IMR-90 (cell line): ENCODE results near the gene PRKCH.

Experiments
- BHLHE40 ChIP-seq: fragments of 150-350 bp; IDR thresholded peaks from 2 replicates; pipeline ENCODE4 v1.6.1; 2016; ENCODE audit warnings: mild to moderate bottlenecking, low read depth, low read length
- CEBPB ChIP-seq: IDR thresholded peaks from 2 replicates; pipeline ENCODE4 v1.6.1; 2012; ENCODE audit warnings: low read depth, low read length, improper control_type of control experiment
- CHD1 ChIP-seq: IDR thresholded peaks from 2 replicates; pipeline ENCODE4 v1.6.1; 2012; ENCODE audit warnings: low read depth, low read length, improper control_type of control experiment
- MAFK ChIP-seq: IDR thresholded peaks from 2 replicates; pipeline ENCODE4 v1.6.1; 2012; ENCODE audit warnings: low read depth, low read length, improper control_type of control experiment
- MAZ ChIP-seq: IDR thresholded peaks from 2 replicates; pipeline ENCODE4 v1.6.1; 2012; ENCODE audit warnings: low read depth, mild to moderate bottlenecking, low read length, improper control_type of control experiment, moderate library complexity, borderline replicate concordance
- MXI1 ChIP-seq: IDR thresholded peaks from 2 replicates; pipeline ENCODE4 v1.6.1; 2012; ENCODE audit warnings: low read depth, mild to moderate bottlenecking, low read length, moderate library complexity, borderline replicate concordance
- NFE2L2 ChIP-seq: fragments of 150-350 bp; IDR thresholded peaks from 2 replicates; pipeline ENCODE4 v1.6.1; 2016; ENCODE audit warnings: low read depth, mild to moderate bottlenecking, low read length
- POLR2A ChIP-seq: IDR thresholded peaks from 2 replicates; pipeline ENCODE4 v1.6.1; 2012; ENCODE audit warnings: mild to moderate bottlenecking, low read depth, low read length
- RAD21 ChIP-seq: IDR thresholded peaks from 2 replicates; pipeline ENCODE4 v1.6.1; 2012; ENCODE audit warnings: low read length, improper control_type of control experiment
- RCOR1 ChIP-seq: IDR thresholded peaks from 2 replicates; pipeline ENCODE4 v1.6.1; 2012; ENCODE audit warnings: mild to moderate bottlenecking, low read length, improper control_type of control experiment; ENCODE audit not compliant: insufficient replicate concordance
- SMC3 ChIP-seq: fragments of 150-350 bp; IDR thresholded peaks from 2 replicates; pipeline ENCODE4 v1.6.1; 2016; ENCODE audit warnings: low read depth, mild to moderate bottlenecking, antibody characterized with exemption, low read length, moderate library complexity
- USF2 ChIP-seq: fragments of 150-350 bp; IDR thresholded peaks from 2 replicates; pipeline ENCODE4 v1.6.1; 2017; ENCODE audit warnings: mild to moderate bottlenecking, antibody characterized with exemption, low read length, low read depth
- TF ChIP-seq, protein P1 (sequence below): conservative IDR thresholded peaks from 2 replicates; pipeline ENCODE4 v1.5.1; 2012; ENCODE audit warnings: mild to moderate bottlenecking, low read depth, low read length, improper control_type of control experiment
- TF ChIP-seq, protein P2 (sequence below): fragments of 150-350 bp; IDR thresholded peaks from 2 replicates; pipeline ENCODE4 v1.6.1; 2016; ENCODE audit warnings: low read depth, mild to moderate bottlenecking, low read length, moderate library complexity, borderline replicate concordance

GRCh38 chr14:61471297-61472005 lies 150.1 kb downstream of the PRKCH start:
- TF ChIP-seq POLR2A: peak; percentile 9; the same call in 1 of the 2 replicates
- TF ChIP-seq, protein P1, sequence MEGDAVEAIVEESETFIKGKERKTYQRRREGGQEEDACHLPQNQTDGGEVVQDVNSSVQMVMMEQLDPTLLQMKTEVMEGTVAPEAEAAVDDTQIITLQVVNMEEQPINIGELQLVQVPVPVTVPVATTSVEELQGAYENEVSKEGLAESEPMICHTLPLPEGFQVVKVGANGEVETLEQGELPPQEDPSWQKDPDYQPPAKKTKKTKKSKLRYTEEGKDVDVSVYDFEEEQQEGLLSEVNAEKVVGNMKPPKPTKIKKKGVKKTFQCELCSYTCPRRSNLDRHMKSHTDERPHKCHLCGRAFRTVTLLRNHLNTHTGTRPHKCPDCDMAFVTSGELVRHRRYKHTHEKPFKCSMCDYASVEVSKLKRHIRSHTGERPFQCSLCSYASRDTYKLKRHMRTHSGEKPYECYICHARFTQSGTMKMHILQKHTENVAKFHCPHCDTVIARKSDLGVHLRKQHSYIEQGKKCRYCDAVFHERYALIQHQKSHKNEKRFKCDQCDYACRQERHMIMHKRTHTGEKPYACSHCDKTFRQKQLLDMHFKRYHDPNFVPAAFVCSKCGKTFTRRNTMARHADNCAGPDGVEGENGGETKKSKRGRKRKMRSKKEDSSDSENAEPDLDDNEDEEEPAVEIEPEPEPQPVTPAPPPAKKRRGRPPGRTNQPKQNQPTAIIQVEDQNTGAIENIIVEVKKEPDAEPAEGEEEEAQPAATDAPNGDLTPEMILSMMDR: no peak
- TF ChIP-seq USF2: no peak
- TF ChIP-seq MAZ: no peak
- no peak for TF ChIP-seq CHD1
- no peak for TF ChIP-seq MXI1
- TF ChIP-seq RAD21: no peak
- TF ChIP-seq CEBPB: no peak
- TF ChIP-seq SMC3: no peak
- TF ChIP-seq MAFK: no peak
- TF ChIP-seq, protein P2, sequence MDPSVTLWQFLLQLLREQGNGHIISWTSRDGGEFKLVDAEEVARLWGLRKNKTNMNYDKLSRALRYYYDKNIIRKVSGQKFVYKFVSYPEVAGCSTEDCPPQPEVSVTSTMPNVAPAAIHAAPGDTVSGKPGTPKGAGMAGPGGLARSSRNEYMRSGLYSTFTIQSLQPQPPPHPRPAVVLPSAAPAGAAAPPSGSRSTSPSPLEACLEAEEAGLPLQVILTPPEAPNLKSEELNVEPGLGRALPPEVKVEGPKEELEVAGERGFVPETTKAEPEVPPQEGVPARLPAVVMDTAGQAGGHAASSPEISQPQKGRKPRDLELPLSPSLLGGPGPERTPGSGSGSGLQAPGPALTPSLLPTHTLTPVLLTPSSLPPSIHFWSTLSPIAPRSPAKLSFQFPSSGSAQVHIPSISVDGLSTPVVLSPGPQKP: no peak
- no peak for TF ChIP-seq RCOR1
- TF ChIP-seq NFE2L2: no peak
- no peak for TF ChIP-seq BHLHE40
